Astrocyte of the hippocampus (primary cell): Measurements from ENCODE around the gene KLC3.
"Not testable (repeated sequence)": the region's sequence is repeated elsewhere in the genome, so short reads cannot be mapped to it uniquely, and the experiment has no call there.

ENCODE experiments used
- DNase-seq: peaks from one replicate; pipeline ENCODE4 v3.0.0; 2011; ENCODE audit warnings: low read depth, low spot score

The KLC3 gene

DNA sequence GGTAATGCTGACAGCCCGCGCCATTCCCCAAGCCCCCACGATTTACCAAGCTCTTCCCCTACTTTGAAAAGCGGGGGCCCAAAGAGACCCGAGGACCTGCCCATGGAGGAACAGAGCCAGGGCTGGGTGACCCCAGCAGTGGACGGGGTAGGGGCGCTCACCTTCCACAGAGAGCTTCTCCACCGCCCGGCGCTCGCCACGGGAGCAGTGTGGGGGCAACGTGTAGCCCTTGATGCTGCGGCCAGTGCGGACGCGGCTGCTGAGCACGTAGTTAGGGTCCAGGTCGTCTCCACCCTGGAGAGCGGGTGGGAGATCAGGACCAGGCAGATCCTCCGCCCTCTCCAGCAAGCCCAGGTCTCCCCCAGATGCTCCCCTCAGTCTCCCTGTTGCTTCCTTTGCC, 25.2 kb upstream of the KLC3 start:
- DNase-seq: no peak

DNA sequence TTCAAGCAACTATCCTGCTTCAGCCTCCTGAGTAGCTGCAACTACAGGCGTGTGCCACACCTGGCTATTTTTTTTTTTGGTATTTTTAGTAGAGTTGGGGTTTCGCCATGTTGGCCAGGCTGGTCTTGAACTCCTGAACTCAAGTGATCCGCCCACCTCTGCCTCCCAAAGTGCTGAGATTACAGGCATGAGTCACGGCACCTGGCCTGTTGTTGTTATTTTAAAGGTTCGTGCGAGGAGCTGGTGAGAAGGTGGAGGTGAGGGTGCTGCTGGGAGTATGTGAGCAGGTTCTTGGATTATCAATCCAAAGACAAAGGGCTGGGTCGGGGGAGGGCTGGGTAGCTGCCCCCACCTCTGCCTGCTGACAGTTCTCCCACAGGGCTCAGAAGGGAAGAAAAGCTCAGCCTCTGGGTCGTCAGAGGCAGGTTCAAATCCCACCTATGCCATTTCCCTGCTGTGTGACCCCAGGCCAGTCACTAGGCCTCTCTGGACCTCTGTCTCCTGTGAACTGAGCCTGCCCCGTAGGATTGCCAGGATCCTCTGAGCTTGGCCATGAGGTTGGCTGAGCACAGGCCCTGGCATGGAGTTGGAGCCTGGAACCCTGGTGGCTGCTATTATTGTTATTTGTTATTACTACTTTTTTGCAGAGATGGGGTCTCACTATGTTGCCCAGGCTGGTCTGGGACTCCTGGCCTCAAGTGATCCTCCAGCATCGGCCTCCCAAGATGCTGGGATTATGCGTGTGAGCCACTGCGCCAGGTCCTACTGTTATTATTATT, 19.4 kb upstream of the KLC3 start:
- DNase-seq: no peak

- no peak for DNase-seq
Measured at GRCh38 chr19:45321848-45322247, 18.7 kb upstream of the KLC3 start.

DNA sequence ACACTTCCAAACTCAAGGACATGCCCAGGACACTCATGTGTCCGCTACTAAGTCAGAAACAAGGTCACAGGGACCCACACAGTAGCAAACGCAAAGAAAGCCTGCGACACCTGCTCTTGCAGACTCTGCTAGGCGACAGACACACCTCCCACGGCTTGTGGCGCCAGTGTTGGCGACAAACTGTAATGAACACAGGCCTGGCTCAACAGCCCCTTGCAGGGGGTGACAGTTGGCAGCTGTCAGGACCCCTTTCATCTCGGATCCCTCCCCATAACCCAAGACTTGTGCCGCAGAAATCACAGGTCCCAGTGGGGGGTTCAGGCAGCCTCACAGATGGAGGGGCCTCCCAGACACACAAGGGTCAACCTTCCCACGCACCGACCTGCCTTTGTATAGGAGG, 18.2 kb upstream of the KLC3 start:
- DNase-seq: no peak

GRCh38 chr19:45322744-45323281, 17.7 kb upstream of the KLC3 start, which contains the start of gene CKM:
CKM (minus strand) TSS chr19:45322875; CDS start chr19:45319713, 3,162 bp downstream.
- DNase-seq: no peak

DNA sequence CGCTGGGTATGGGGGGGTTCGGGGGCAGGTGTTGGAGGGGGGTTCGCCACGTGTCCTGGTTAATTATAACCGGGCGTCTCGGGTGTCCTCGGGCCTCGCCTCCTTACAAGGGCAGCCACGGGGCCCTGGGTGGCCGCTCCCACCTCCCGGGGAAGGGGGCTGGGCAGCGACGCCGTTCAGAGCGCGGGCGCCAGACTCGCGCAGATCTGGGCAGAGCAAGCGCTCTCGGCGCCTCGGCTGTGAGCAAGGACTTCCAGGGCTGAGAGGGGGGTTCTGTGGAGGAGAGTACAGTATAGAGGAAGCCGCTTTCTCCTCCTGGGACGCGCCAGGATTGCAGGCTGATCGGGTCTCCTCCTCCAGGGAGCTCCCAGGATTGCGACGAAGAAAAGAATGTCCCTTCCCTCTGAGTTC, 16.9 kb upstream of the KLC3 start:
- DNase-seq: peak; percentile 41

- DNase-seq: no peak
Measured at GRCh38 chr19:45324349-45324907, 16.1 kb upstream of the KLC3 start.

GRCh38 chr19:45327404-45328143, 13.0 kb upstream of the KLC3 start:
- no peak for DNase-seq

GRCh38 chr19:45331411-45331810, 9.1 kb upstream of the KLC3 start:
- DNase-seq: no peak

GRCh38 chr19:45333609-45334303, 6.8 kb upstream of the KLC3 start:
- DNase-seq: no peak

- not testable (repeated sequence) for DNase-seq
Measured at GRCh38 chr19:45334881-45335280, 5.7 kb upstream of the KLC3 start.

DNA sequence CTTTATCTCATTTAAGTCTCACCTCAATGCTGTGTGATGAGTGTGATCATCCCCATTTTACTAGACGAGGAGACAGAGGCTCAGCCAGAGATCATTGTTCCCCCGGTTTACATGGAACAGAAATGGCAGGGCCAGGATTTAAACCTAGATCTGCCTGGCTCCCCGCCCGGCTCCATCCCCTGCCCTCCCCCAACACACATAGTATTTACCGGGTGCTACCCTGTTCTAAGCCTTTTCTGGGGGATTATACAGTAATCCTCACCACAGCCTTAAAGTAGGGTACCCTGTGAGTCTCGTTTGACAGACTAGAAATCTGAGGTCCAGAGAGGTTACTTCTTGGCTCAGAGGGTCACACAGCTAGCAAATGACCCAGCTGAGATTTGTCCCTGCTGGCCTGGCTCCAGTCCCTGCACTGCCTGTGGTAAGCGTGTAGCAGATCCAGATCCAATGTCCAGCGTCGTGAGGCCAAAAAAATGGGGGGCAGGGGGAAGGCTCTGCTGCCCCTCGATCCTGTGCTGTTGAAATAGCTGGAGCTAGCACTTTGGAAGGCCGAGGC, 3.8 kb upstream of the KLC3 start:
- no peak for DNase-seq

DNA sequence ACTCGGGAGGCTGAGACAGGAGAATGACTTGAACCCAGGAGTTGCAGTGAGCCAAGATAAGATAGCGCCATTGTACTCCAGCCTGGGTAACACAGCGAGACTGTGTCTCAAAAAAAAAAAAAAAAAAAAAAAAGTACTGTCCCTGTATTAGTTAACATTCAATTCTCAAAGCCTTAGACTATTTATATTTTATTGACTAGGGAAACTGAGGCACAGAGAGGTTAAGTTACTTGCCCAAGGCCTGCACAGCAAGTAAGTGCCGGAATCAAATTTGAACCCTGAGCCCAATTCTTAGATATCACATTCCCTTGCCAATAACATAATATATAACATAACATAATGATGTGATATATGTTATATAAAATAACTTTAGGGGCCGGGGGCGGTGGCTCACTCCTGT, 921 bp upstream of the KLC3 start:
- DNase-seq: no peak

- no peak for DNase-seq
Measured at GRCh38 chr19:45340899-45341453, 426 bp downstream of the KLC3 start.

DNA sequence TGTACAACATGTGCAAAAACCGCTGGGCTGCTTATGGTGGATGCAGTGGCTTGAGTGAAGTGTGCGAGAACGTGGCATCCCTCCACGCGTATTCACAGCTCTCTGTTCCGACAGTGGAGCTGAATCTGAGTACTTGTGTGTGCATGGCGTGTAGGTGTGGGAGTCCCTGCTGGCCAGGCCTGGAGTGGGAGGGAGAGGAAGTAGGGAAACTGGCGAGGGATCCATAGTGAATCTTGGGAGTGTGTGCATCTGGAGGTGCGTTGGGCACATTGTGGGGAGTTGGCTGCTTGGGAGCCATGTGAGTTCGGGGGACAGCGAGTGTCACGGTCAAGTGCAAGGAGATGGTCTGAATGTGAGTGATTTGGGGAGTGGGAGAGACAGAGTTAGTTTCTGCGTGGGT, 2.4 kb downstream of the KLC3 start:
- DNase-seq: no peak

- no peak for DNase-seq
Measured at GRCh38 chr19:45344621-45345505, 4.3 kb downstream of the KLC3 start.

GRCh38 chr19:45345506-45345860, 4.9 kb downstream of the KLC3 start:
- DNase-seq: no peak

GRCh38 chr19:45346449-45346848, 5.9 kb downstream of the KLC3 start:
- DNase-seq: no peak

- DNase-seq: no peak
Measured at GRCh38 chr19:45347570-45348366, 7.2 kb downstream of the KLC3 start.
